SK-N-SH (cell line): ENCODE measurements around the gene TACC2. TPM values are rescaled to one million over a fixed set of nuclear protein-coding genes. Genes with fewer than 3 reads are reported as not detected.

Source experiments
- CTCF ChIA-PET: fragments of 300-600, 350-600 bp; formaldehyde crosslinking; extraction: SDS; loops from one replicate; lab custom pipeline; 2021; lab: Yijun Ruan, JAX
- POLR2A ChIA-PET: fragments of 350-600 bp; sonication (Branson Sonifier 250); formaldehyde crosslinking; extraction: SDS; loops from one replicate; lab custom pipeline; 2020; ENCODE audit warnings: antibody characterized with exemption, inconsistent platforms; lab: Yijun Ruan, JAX
- DNase-seq: peaks from one replicate; pipeline ENCODE4 v3.0.0; 2012
- H2AFZ ChIP-seq: fragments of 200-600 bp; sonication (generic); 2 replicates; pipeline ENCODE4 v1.8.1; 2016; ENCODE audit warnings: antibody characterized with exemption, mild to moderate bottlenecking, low read depth
- H3F3A ChIP-seq: fragments of 200-600 bp; sonication (generic); replicated peaks from 2 replicates; pipeline ENCODE3; 2016; ENCODE audit warnings: antibody characterized with exemption, mild to moderate bottlenecking; ENCODE audit not compliant: insufficient read depth
- H3K27ac ChIP-seq, 2 experiments: fragments of 200-500 bp in 1 of 2; fragments of 200-600 bp in 1 of 2; sonication (Bioruptor generic) in 1 of 2; sonication (generic), shearing (Covaris generic) in 1 of 2; 2 replicates each; pipeline versions ENCODE4 v1.5.1 to v1.6.1; 2014 to 2016; ENCODE audit warnings: low read depth in 2 of 2, inconsistent platforms in 1 of 2, low read length in 1 of 2, mild to moderate bottlenecking in 1 of 2, mixed read lengths in 1 of 2
- H3K27me3 ChIP-seq: fragments of 200-600 bp; sonication (generic), shearing (Covaris generic); 2 replicates; pipeline ENCODE4 v1.6.1; 2016; ENCODE audit warnings: mixed run types; ENCODE audit not compliant: insufficient read depth
- H3K36me3 ChIP-seq, 2 experiments: fragments of 200-500 bp in 1 of 2; fragments of 200-600 bp in 1 of 2; sonication (Bioruptor generic) in 1 of 2; sonication (generic) in 1 of 2; replicated peaks in 1 of 2; 2 replicates each; pipeline versions ENCODE3 to v1.5.1; 2014 to 2016; ENCODE audit warnings: low read length in 1 of 2, mild to moderate bottlenecking in 1 of 2; ENCODE audit not compliant: insufficient read depth in 2 of 2, control insufficient read depth in 1 of 2
- H3K4me1 ChIP-seq, 2 experiments: fragments of 200-500 bp in 1 of 2; fragments of 200-600 bp in 1 of 2; sonication (Bioruptor generic) in 1 of 2; sonication (generic), shearing (Covaris generic) in 1 of 2; 2 replicates each; pipeline versions ENCODE4 v1.5.1 to v1.6.1; 2014 to 2016; ENCODE audit warnings: low read depth in 1 of 2, low read length in 1 of 2, mixed run types in 1 of 2; ENCODE audit not compliant: insufficient read depth in 2 of 2, control insufficient read depth in 1 of 2
- H3K4me2 ChIP-seq: fragments of 200-600 bp; sonication (generic), shearing (Covaris generic); 2 replicates; pipeline ENCODE4 v1.6.1; 2017; ENCODE audit warnings: mixed run types
- H3K4me3 ChIP-seq, 2 experiments: fragments of 200-500 bp in 1 of 2; fragments of 200-600 bp in 1 of 2; sonication (Bioruptor generic) in 1 of 2; sonication (generic), shearing (Covaris generic) in 1 of 2; 2 replicates each; pipeline versions ENCODE4 v1.5.1 to v1.8.1; 2014 to 2016; ENCODE audit warnings: low read depth in 2 of 2, inconsistent platforms in 1 of 2, low read length in 1 of 2, mild to moderate bottlenecking in 1 of 2, mixed read lengths in 1 of 2, moderate library complexity in 1 of 2
- H3K79me2 ChIP-seq: fragments of 200-600 bp; sonication (generic); 2 replicates; pipeline ENCODE4 v1.8.1; 2017; ENCODE audit warnings: mild to moderate bottlenecking; ENCODE audit not compliant: insufficient read depth
- H3K9ac ChIP-seq: fragments of 200-600 bp; sonication (generic); 2 replicates; pipeline ENCODE4 v1.6.1; 2017; ENCODE audit warnings: mixed run types
- H3K9me2 ChIP-seq: fragments of 200-600 bp; sonication (generic); 2 replicates; pipeline ENCODE4 v1.6.1; 2017; ENCODE audit warnings: mixed run types
- H3K9me3 ChIP-seq: fragments of 200-600 bp; sonication (generic); 2 replicates; pipeline ENCODE4 v1.6.1; 2017; ENCODE audit warnings: mixed run types, mild to moderate bottlenecking, moderate library complexity
- H4K20me1 ChIP-seq: fragments of 200-600 bp; sonication (generic); 2 replicates; pipeline ENCODE4 v1.6.1; 2017; ENCODE audit warnings: mild to moderate bottlenecking, mixed run types; ENCODE audit not compliant: insufficient read depth
- FOXJ3 ChIP-seq: sonication (generic); formaldehyde crosslinking; IDR thresholded peaks from 2 replicates; pipeline ENCODE4 v1.5.1; 2020; ENCODE audit warnings: mild to moderate bottlenecking, missing genetic modification reagents
- IRF3 ChIP-seq: fragments of 150-350 bp; IDR thresholded peaks from 2 replicates; pipeline ENCODE4 v1.6.1; 2016; ENCODE audit warnings: mild to moderate bottlenecking, low read depth, low read length
- MXI1 ChIP-seq: IDR thresholded peaks from 2 replicates; pipeline ENCODE4 v1.6.1; 2012; ENCODE audit warnings: mild to moderate bottlenecking, low read depth, low read length, improper control_type of control experiment
- PBX3 ChIP-seq: IDR thresholded peaks from 2 replicates; pipeline ENCODE4; 2012
- RAD21 ChIP-seq: IDR thresholded peaks from 2 replicates; pipeline ENCODE4 v1.6.1; 2012; ENCODE audit warnings: mild to moderate bottlenecking, low read length
- TCF12 ChIP-seq: IDR thresholded peaks from 2 replicates; pipeline ENCODE4 v1.4.0; 2012
- ZBTB33 ChIP-seq: IDR thresholded peaks from 2 replicates; pipeline ENCODE4 v1.4.0; 2012; ENCODE audit warnings: low read depth, borderline replicate concordance
- WGBS: methylation state at CpG from one replicate; pipeline ENCODE4 v1.1.6; 2017; ENCODE audit warnings: low lambda C conversion rate; 5-methylcytosine and 5-hydroxymethylcytosine counted together
- polyA plus RNA-seq, 3 experiments: library from polyadenylated mRNA; depleted of rRNA; stranded (reverse); fragments of >200 nt; gene quantifications; 2 replicates each; pipeline ENCODE4 v1.2.3, GENCODE V29; 2012

Gene TACC2
- polyA plus RNA-seq, 1 of the 3 experiments (the other 2 are of a cell fraction) = 8.8 TPM

- WGBS = 88% methylated on average over 14 of the region's 14 CpGs
Measured at GRCh38 chr10:122299423-122300075, 310.6 kb downstream of the TACC2 start.

More at GRCh38 chr10:122299423-122300075, 310.6 kb downstream of the TACC2 start:
- H3K27ac ChIP-seq = no peak overlapping the region
- no peaks in the 10 kb centered on the region; a peak in 1 of 4 replicates for H3K4me1 ChIP-seq
- ChIA-PET CTCF (interaction anchor here (0.6 to 7.6 kb wide), 57 partner anchors 9 to 413 kb away, joined by 3 to 139 read pairs (median 5); partner anchors contain the start of genes ARMS2, HTRA1 and PLEKHA1), POLR2A (no interaction called here)
- H3K4me3 ChIP-seq = peak overlapping the region in 1 of 2 experiments; percentile 42; a peak in 1 of 4 replicates
- no peaks in the 10 kb centered on the region for H4K20me1 ChIP-seq
- no peak overlapping the region for H3K4me2 ChIP-seq
- no peaks in the 10 kb centered on the region for H3F3A ChIP-seq
- no peaks in the 10 kb centered on the region for H3K9me2 ChIP-seq
- H3K9me3 ChIP-seq = no peaks in the 10 kb centered on the region
- H3K36me3 ChIP-seq = no peaks in the 10 kb centered on the region
- DNase-seq = no peak
- no peaks in the 10 kb centered on the region for H3K79me2 ChIP-seq
- H3K27me3 ChIP-seq = no peaks in the 10 kb centered on the region; the same call in 1 of the 2 replicates
- TF ChIP-seq RAD21 = no peak
- no peak for TF ChIP-seq MXI1
- TF ChIP-seq PBX3 = no peak
- no peak for TF ChIP-seq IRF3
- no peak for TF ChIP-seq TCF12
- TF ChIP-seq FOXJ3 (CRISPR knock-in tag) = no peak
- no peak for TF ChIP-seq ZBTB33
- no peak overlapping the region for H2AFZ ChIP-seq
- H3K9ac ChIP-seq = no peak overlapping the region
